Pulmonary artery endothelial cell (primary cell): Measurements from ENCODE around the gene SLIT3. TPM values are rescaled to one million over a fixed set of nuclear protein-coding genes. Genes with fewer than 3 reads are reported as not detected.

Source experiments
- DNase-seq: peaks from one replicate; pipeline ENCODE4 v3.0.0-alpha.2; 2011; ENCODE audit warnings: low read depth, low spot score
- total RNA-seq: library from RNA; depleted of rRNA; stranded (reverse); fragments of >200 nt; gene quantifications from 2 replicates; pipeline ENCODE4 v1.2.3, GENCODE V29; 2014

The SLIT3 gene
- total RNA-seq, 1 donor from 2014 or later: 0.99 TPM

DNA sequence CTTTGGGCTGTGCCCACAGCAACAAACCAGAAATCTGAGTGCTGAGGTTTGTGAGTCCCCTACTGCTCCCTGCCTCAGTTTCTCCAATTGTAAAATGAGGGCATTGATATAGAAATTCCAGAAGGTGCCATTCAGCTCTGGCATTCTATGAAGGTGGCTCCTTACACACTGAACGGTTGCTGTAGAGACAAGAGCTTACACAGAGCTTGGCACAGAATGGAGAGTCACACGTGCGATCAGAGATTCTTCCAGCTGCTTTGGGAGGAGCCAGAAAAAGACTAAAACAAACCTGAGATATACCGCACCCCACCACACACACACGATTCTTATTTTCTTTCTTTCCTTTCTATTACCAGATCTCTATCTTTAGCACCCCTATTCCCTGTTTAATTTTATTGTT, 122.7 kb downstream of the SLIT3 start:
- no peak for DNase-seq

DNA sequence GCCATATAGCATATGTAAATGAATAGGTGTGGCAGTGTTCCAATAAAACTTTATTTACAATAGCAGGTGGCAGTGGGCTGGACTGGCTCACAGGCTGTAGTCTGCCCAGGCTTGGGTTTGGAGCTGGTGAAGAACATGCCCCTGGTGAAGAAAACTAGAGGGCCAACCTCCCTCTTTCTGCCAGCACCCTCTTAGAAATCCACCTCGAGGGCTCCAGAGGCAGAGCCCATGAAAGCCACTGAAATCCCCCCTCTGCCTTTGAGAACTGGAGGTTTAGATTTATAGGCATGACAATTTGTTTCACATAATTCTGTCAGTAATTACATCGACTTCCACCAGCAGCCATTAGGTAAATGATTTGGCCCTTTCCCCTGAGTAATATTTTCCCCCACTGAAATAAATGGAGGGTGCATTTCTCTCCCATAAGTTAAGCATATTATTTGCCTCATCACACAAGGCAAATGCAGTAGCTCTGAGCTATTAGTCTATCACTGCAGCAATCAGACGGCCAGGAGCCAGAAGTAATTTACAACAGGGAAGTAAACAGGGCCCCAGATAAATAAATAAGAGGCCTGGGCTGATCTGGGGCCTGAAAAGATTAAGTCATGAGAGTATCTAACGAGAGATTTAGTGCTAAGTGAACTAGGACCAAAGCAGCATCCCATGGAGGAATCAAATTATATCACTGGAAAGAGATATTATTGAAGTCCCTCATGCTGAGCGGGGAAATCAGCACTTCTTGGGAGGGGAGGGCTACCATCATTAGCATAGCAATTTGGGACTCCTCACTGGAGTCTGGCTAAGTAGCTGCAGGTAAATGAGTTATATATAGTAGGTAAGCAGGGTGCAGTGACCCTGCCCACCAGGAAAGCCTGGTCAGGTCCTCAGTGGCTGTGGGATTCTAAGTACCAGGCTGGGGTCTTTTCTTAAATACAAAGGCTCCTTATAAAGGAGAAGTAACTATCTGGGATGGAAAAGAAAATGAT, 123.9 kb downstream of the SLIT3 start:
- no peak for DNase-seq

DNA sequence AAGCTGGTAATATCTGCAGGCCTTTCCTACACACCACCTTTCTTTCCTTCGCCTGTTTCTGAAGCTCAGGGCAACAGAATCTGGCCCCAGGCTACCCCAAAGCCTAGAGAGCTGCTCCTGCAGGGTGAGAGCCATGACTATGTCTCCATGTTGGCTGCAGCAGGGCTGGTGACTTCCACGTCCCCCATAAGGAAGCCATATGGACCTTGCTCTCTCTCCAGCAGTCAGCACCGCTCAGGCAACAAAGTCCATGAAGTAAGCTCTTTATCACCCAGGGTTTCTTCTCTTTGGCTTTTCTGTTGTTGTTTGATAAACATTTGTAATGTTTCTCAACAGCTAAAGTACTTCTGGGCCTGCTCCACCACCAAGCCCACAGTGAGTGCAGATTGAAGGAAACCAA, 125.2 kb downstream of the SLIT3 start:
- DNase-seq: no peak

DNA sequence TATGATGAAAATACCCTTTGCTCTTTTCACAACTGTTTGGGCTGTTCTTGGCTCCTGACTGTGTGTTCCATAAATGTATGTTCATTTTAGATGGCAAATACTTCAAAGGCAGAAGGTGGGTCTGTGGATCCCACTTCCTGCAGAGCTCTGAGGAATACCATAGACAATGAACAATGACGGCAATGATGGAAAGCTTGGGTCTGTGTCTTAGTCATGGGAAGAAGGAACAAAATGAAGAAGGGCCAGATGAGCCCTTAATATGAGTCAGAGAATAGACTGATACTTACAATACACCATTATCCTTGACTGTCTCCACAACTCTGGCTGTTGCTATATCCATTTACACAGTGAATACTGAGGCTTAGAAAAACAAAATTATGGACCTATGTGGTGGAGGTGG, 126.0 kb downstream of the SLIT3 start:
- no peak for DNase-seq

DNA sequence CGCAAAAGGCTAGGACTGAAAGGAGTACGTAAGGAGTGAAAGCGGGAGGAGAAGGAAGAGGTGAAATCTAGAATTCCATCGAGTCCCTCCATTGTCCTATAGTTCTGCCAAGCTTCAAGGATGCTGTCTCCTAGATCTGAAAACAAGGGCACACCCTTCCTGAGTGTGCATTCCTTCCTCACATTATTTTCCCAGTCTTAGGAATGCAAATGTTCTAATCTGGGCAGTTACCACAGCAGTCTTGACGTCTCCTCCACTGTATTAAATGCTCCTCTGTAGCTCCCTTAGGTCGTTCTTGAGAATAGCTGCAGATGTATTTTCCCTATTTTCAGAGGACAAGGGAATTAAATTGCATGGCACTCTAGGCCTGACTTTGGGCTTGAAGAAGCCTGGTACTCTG, 127.6 kb downstream of the SLIT3 start:
- no peak for DNase-seq

DNA sequence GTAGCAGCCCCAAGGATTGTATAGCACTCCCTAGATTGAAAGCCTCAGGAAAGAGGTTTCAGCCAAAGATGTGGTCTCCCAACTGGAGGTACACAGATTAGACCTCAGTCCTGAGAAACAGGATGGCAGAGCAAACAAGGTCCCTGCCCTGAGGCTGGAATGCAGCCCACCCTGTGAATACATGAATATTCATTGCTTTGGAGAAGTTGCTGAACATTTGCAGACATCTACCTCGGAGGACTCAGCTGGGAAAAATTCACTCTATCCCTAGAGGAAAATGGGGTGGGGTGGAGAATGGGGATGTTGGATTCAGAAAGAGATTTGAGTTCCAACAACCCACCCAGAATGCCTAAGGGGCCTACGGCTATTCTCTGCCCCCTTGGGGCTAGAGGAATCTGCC, 129.4 kb downstream of the SLIT3 start:
- DNase-seq: no peak

DNA sequence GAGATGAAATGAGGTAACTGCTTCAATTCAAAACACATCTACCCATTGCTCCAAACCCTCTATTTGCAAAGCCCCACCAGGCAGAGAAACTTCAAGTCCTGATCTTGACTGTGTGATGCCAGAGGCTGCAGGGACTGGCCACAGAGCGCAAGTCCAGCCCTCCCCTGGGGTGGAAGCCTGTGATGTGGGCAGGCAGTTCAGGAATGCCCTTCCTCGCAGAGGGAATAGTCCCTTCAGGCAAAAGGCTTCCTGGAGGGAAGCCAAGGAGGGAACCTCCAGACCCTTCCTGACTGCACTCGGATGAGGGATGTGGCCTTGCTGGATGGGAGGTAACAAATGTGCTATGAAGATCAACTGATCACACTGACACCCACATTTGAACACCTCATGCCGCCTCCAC, 131.2 kb downstream of the SLIT3 start:
- DNase-seq: no peak

DNA sequence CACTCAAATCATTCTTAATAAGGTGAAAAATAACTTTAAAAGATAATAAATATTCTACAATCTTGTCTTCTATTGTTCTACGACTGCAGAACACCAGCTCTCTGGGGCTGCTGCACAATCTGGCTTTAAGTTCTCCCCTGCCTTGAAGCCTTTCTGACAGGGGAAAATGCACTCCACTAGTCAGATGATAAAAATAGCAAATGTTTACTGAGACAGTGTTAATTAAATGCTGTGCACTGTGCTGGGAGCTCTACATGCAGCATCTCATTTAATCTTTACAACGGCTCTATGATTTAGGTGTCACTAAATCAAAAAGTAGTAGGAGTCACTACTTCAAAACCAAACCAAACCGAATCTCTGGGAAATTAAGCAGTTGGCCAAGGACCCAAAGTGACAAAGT, 132.7 kb downstream of the SLIT3 start:
- no peak for DNase-seq

DNA sequence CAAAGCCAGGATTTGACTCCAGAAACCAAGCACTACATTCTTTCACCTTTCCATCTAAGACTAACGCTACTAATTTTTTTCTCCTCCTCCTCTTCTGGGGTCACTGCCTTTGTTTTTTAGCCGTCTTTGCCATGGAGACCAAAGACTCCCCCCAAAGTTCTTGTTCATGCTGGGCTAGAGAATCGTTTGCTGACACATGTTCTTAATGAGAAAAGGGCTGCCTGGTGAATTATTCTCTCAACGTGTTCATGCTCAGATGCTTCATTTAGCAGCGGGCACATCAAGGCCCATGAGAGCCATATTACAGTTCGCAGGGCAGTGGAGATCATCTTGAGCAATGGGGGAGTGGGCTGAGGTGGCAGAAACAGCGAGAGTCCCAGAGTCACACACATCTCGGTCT, 134.9 kb downstream of the SLIT3 start:
- no peak for DNase-seq

DNA sequence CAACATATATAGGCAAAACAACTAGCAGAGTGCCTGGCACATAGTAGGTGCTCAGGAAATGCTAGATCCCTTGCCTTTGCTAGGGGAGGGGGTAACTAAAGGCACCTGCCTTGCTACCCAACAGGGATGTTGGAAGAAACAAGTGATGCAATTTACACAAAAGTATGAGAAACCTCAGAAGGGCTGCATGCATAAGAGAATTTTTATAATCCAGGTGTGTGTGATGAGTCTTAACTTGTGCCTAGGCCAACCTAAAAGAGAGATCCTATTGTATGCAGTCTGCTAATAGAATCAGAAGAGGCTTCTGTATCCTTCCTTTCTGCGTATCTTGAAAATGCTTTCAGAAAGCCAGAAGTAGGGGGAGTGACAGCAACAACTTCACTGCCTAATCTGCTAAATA, 135.9 kb downstream of the SLIT3 start:
- no peak for DNase-seq

DNA sequence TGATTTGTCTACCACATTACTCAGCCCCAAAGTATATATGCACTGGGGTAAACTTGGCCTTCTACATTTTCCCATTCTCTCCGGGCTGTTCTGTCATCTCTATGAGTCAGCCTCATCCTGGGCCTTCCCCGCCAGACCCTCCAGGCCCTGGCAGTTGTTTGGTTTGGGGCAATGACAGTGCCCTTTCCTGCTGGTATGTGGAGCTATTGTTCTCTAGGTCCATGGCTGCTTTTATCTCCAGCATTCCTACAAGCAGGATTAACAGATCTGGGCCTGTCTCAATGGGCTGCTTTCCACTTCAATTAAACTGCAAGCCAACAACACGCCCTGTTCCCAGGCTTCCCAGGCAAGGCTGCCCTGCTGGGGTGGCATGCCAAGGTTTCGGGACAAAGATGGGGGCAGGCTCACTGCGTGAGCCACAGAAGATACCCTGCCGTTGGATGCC, 136.4 kb downstream of the SLIT3 start:
- DNase-seq: no peak

DNA sequence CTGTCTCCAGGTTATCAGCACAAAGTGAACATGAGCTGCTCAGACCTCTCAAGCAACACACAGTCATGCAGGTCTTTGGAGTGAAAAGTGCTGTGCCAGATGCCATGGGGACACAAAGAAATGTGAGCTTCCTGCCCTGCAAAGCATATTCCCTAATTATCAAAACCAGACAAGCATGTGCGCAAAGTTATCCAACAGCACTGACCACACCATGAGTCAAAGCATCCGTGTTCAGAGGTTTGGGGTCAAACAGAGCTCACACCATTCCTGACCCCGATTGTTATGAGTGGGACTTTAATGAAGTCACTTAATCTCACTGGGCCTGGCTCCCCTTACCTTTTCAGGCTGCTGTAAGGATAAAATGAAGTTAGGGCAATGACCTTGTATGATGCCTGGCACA, 138.5 kb downstream of the SLIT3 start:
- DNase-seq: no peak

DNA sequence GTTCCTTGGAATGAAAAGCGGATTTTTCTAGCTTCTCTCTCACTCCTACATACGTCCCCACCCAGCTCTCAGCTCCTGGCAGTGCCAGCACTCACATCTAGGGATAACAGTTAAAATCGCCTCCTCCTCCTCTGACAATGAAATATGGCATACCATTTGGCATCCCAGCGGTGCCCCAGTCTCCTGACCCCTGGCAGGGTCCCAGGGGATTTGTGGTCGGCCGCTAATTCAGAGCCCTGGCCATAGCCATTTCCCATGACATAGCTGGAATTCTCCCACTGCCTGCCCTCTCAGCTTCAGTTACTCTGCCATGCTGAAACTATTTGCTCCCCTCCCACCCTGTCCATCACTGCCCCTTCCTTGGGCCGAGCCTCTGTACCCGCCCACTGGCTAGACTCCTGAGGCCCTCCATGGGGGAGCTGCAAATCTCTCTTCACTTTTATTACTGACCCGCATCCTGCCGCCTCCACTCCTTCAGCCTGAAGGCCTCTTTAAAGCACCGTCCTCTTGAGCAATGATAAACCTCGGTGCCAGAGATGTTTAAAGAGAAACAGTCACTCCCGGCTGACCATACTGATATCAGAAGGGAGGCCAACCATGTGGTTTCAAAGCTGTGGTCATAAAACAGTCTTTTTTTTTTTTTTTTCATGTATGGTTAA, 139.8 kb downstream of the SLIT3 start:
- DNase-seq: no peak

DNA sequence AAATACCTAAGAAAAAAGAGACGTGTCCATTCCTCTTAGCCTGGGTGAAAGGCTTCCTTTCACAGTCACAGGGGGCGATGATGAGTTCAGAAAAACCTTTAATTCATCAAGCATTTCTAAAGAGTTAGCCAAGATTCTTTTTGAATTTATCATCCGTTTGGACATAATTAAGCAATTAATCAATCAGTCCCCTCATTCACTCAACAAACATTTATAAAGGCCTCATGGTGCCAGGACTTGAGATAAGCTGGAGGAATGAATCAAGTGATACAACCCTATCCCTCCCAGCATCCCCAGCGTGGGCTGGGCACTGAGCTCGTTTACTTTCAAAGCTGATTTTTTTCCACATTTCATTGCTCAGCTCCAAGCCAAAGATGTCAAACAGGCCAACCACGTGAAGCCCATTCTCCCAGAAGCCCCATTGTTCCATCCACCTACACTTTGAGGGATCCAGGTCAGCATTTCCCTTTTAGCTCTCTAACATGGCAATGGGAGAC, 140.5 kb downstream of the SLIT3 start:
- no peak for DNase-seq

DNA sequence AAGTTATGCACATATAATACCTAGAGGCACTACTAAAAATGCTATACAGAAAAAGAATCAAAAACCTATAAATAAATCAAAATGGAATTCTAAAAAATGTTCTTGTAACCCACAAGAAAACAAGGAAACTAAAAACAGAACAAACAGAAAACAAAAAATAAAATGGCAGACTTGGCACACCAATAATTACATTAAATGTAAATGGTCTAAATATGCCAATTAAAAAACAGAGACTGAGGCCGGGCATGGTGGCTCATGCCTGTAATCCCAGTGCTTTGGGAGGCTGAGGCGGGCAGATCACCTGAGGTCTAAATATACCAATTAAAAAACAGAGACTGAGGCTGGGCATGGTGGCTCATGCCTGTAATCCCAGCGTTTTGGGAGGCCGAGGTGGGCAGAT, 142.2 kb downstream of the SLIT3 start:
- DNase-seq: no peak

DNA sequence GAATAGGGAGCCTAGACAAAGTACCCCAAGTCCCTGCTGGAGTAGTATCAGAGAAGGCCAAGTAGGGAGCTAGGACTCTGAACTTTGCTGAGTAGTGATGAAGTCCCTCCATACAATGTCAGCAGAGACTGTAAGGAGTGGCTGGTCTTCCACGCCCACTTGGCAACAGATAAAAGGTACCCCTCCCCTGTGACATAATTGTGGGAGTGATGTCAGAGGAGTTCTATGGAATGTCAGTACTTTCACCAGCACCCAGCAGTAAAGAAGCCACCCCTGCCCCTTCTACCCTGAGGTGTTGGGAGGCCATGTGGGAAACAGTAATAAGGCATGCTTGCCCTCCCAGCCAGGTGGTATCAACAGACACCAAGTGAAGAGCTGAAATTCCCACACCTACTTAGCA, 143.9 kb downstream of the SLIT3 start:
- DNase-seq: no peak

DNA sequence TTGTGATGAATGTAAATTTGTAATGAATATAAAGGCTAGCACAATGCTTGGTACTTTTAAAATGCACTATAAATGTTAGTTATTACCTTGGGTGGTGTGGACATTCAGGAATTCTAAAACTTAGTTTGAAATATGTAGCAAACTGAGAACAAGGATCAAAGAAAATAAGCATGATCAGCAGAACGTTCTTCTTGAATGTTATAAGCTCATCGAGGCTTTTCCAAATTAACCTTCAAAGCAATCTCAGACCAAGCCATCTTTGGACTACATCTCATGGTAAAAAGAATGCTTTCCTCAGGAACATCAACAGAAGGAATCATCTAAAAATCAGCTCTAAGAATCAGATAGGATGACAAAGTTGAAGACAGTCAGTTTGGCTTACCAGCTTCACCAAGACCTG, 146.3 kb downstream of the SLIT3 start:
- DNase-seq: no peak

DNA sequence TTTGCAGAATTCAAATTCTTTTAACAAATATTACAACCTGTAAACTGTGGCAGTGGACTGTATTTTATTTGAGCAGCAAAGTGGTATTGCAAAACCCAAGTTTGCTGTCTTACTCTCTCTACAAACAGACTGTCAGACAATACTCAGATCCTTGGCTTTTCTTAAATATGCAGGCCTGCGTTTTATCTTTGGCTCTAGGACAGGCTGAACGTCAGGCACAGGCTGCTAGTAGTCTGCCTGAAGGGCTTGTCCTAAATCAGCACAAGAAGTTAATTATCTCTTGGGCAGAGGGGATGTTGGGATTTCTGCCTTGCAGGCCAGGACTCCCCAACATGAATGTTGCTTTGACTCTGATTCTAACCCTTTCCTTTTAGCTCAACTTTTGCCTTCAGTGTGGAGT, 147.5 kb downstream of the SLIT3 start:
- no peak for DNase-seq

DNA sequence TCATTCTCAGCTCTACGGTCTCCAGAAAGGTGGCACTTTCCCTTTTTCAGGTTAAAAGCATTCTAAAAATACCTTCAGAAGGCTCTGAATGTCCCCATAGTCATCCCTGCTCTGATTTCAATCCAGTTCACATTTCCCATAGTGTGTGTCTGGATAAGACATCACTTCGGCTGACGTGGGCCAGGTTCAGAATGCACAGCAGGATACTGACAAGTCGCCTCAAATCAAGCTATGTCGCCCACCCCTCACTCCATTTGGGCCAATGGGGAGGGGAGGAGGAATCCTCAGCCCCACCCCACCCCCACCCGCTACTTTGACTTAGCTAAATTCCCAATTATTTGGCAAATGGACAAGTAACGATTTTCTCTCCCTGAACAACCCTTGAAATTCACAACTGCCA, 148.0 kb downstream of the SLIT3 start:
- no peak for DNase-seq

DNA sequence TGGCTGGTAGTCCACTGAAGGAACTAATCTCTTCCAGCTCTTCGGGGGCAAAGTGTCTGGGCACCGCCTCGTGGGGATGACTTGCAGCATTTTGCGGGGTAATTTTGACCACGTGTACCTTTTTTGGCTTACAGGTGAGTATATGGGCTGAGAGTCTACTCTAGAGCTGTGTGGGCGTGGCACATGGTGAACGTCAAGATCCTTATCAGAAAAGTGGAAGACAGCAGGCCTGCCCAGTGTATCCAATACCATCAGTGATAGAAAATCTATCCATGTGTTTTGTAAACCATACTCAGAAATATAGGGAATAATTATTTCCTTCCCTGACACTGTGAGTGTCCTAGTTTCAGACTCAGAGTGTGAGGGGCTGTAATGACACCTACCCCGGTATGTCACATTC, 148.5 kb downstream of the SLIT3 start:
- no peak for DNase-seq

DNA sequence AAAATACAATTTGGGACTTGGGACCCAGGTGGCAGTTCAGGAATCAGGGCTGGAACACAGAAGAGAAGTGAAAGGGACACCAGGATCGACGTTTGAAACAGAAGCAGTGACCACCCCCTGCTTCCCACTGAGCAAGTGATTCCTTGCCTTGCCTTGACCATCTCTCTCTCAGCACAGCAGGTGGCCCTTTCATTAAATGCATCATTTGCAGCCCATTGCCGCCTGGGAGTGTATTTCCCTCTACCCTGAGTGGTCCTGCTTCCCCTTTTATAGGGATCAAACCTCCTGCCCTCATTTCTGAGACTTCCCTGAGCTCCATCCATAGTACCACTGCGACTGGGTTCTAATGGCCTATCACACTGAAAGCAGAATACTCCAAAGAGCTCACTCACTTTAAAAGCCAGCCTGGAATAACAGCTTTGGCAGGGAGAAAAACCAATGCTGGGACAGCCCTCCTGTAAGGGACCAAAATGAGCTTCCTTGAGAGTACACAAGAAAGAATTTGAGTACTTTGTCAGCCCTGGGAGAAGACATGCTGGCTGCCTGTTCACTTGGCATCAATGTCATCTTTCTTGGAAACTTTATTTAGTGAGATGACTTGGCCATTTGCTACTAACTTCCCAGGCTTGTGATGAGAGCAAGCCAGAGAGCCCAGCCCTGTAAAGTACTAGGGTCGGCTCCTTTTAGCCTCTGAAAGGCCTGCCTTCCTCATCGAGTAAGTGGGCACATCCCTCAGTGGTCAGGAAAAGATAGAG, 149.7 kb downstream of the SLIT3 start:
- DNase-seq: no peak

DNA sequence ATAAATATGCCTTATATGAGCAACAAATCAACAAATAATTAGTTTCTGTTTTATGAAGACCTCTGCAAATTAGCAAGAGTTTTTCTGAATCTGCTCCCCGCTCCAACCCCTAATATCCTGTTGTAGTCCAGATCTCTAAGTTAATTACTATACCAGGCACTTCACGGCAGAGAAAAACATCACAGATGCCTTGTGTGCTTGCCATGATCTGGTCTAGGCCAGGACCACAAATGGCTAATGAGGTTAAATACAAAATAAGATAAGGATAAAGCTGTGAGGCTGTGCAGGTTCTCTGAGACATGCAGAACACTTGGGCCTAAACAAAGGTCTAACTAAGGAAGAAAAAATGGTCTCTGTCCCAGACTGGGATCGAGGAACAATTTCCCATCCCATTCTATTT, 150.8 kb downstream of the SLIT3 start:
- DNase-seq: no peak
